HUES6 (cell line): ENCODE measurements around the gene ACAN.

Experiments used
- H3K27ac ChIP-seq: 2 replicates; pipeline ENCODE4 v1.7.0; 2013; ENCODE audit warnings: low read depth, mild to moderate bottlenecking, low read length, inconsistent platforms
- H3K27me3 ChIP-seq: 2 replicates; pipeline ENCODE4 v1.6.1; 2013; ENCODE audit warnings: low read length; ENCODE audit not compliant: control insufficient read depth, insufficient read depth
- H3K36me3 ChIP-seq: 2 replicates; pipeline ENCODE4 v1.6.1; 2013; ENCODE audit warnings: low read length; ENCODE audit not compliant: control insufficient read depth, insufficient read depth
- H3K4me1 ChIP-seq: 2 replicates; pipeline ENCODE4 v1.6.1; 2013; ENCODE audit warnings: low read length; ENCODE audit not compliant: control insufficient read depth, insufficient read depth
- H3K4me3 ChIP-seq: 2 replicates; pipeline ENCODE4 v1.5.1; 2013; ENCODE audit warnings: low read depth, low read length
- H3K9ac ChIP-seq: one replicate; pipeline ENCODE4 v1.6.1; 2013; ENCODE audit warnings: mild to moderate bottlenecking, low read length
- H3K9me3 ChIP-seq: 2 replicates; pipeline ENCODE4 v1.6.1; 2013; ENCODE audit warnings: low read depth, low read length; ENCODE audit not compliant: control insufficient read depth, insufficient read depth

ACAN gene

GRCh38 chr15:88877415-88877814 is 74.2 kb downstream of the ACAN start:
- Histone ChIP-seq H3K36me3 (peaks cover 3% of the 10 kb centered on the region; the same call in 1 of the 2 replicates), H3K27me3 (no peaks in the 10 kb centered on the region), H3K27ac (no peak overlapping the region), H3K9me3 (no peaks in the 10 kb centered on the region), H3K9ac (no peak overlapping the region), H3K4me1 (no peaks in the 10 kb centered on the region), H3K4me3 (no peak overlapping the region)

GRCh38 chr15:88877906-88878305 is 74.7 kb downstream of the ACAN start:
- no peak overlapping the region for H3K27ac ChIP-seq
- H3K36me3 ChIP-seq: peaks cover 3% of the 10 kb centered on the region; the same call in 1 of the 2 replicates
- no peak overlapping the region for H3K9ac ChIP-seq
- no peaks in the 10 kb centered on the region for H3K4me1 ChIP-seq
- no peak overlapping the region for H3K4me3 ChIP-seq
- H3K27me3 ChIP-seq: no peaks in the 10 kb centered on the region
- H3K9me3 ChIP-seq: no peaks in the 10 kb centered on the region

GRCh38 chr15:88878720-88879184 is 75.5 kb downstream of the ACAN start:
- Histone ChIP-seq H3K4me3 (no peak overlapping the region), H3K27me3 (no peaks in the 10 kb centered on the region), H3K9ac (no peak overlapping the region), H3K27ac (no peak overlapping the region), H3K36me3 (peaks cover 3% of the 10 kb centered on the region; the same call in 1 of the 2 replicates), H3K9me3 (no peaks in the 10 kb centered on the region), H3K4me1 (no peaks in the 10 kb centered on the region)

- Histone ChIP-seq H3K9me3 (no peaks in the 10 kb centered on the region), H3K9ac (no peak overlapping the region), H3K27ac (no peak overlapping the region), H3K36me3 (peaks cover 3% of the 10 kb centered on the region; the same call in 1 of the 2 replicates), H3K4me3 (no peak overlapping the region), H3K4me1 (peaks cover 5% of the 10 kb centered on the region), H3K27me3 (no peaks in the 10 kb centered on the region)
Observed at GRCh38 chr15:88880944-88881740, 77.9 kb downstream of the ACAN start.

- H3K9me3 ChIP-seq: no peaks in the 10 kb centered on the region
- H3K4me1 ChIP-seq: peaks cover 5% of the 10 kb centered on the region
Observed at GRCh38 chr15:88881775-88882174, 78.5 kb downstream of the ACAN start.

GRCh38 chr15:88882785-88883184 is 79.5 kb downstream of the ACAN start:
- no peaks in the 10 kb centered on the region for H3K27me3 ChIP-seq
- H3K4me3 ChIP-seq: no peak overlapping the region
- no peak overlapping the region for H3K9ac ChIP-seq
- no peak overlapping the region for H3K27ac ChIP-seq
- peaks cover 5% of the 10 kb centered on the region for H3K4me1 ChIP-seq
- no peaks in the 10 kb centered on the region for H3K9me3 ChIP-seq
- H3K36me3 ChIP-seq: peaks cover 3% of the 10 kb centered on the region; the same call in 1 of the 2 replicates

More at GRCh38 chr15:88881775-88882174, 78.5 kb downstream of the ACAN start:
- no peak overlapping the region for H3K27ac ChIP-seq
- H3K9ac ChIP-seq: no peak overlapping the region
- peaks cover 3% of the 10 kb centered on the region; the same call in 1 of the 2 replicates for H3K36me3 ChIP-seq
- H3K27me3 ChIP-seq: no peaks in the 10 kb centered on the region
- H3K4me3 ChIP-seq: no peak overlapping the region

GRCh38 chr15:88887068-88887580 is 83.9 kb downstream of the ACAN start:
- no peak overlapping the region for H3K9ac ChIP-seq
- no peaks in the 10 kb centered on the region; the same call in 1 of the 2 replicates for H3K36me3 ChIP-seq
- no peaks in the 10 kb centered on the region for H3K27me3 ChIP-seq
- no peak overlapping the region for H3K4me3 ChIP-seq
- H3K9me3 ChIP-seq: no peaks in the 10 kb centered on the region
- peaks cover 5% of the 10 kb centered on the region for H3K4me1 ChIP-seq
- no peak overlapping the region for H3K27ac ChIP-seq

GRCh38 chr15:88888719-88889118 is 85.5 kb downstream of the ACAN start:
- no peak overlapping the region for H3K27ac ChIP-seq
- H3K36me3 ChIP-seq: peaks cover 3% of the 10 kb centered on the region; the same call in 1 of the 2 replicates
- no peak overlapping the region for H3K9ac ChIP-seq
- H3K4me1 ChIP-seq: peaks cover 5% of the 10 kb centered on the region
- H3K27me3 ChIP-seq: no peaks in the 10 kb centered on the region
- no peak overlapping the region for H3K4me3 ChIP-seq
- H3K9me3 ChIP-seq: no peaks in the 10 kb centered on the region

- H3K27me3 ChIP-seq: peaks cover 15% of the 10 kb centered on the region
- H3K27ac ChIP-seq: no peak overlapping the region
- H3K9ac ChIP-seq: no peak overlapping the region
- peaks cover 3% of the 10 kb centered on the region; the same call in 1 of the 2 replicates for H3K36me3 ChIP-seq
- H3K9me3 ChIP-seq: no peaks in the 10 kb centered on the region
- no peak overlapping the region for H3K4me3 ChIP-seq
- H3K4me1 ChIP-seq: peaks cover 1% of the 10 kb centered on the region; the same call in 1 of the 2 replicates
Observed at GRCh38 chr15:88890495-88890894, 87.3 kb downstream of the ACAN start.

GRCh38 chr15:88891540-88892254 is 88.5 kb downstream of the ACAN start:
- H3K27ac ChIP-seq: no peak overlapping the region
- no peak overlapping the region for H3K9ac ChIP-seq
- no peaks in the 10 kb centered on the region for H3K9me3 ChIP-seq
- H3K4me3 ChIP-seq: no peak overlapping the region
- H3K36me3 ChIP-seq: peaks cover 3% of the 10 kb centered on the region; the same call in 1 of the 2 replicates
- peaks cover 11% of the 10 kb centered on the region for H3K4me1 ChIP-seq
- H3K27me3 ChIP-seq: peaks cover 21% of the 10 kb centered on the region
